HG02938 (cell line): Measurements from ENCODE around the gene COL23A1.

ENCODE experiments used
- ATAC-seq: cut with Tn5 transposase; IDR thresholded peaks from one replicate; pipeline ENCODE4 v1.9.1; 2021; ENCODE audit warnings: mild to moderate bottlenecking, moderate library complexity; ENCODE audit not compliant: unreplicated experiment

The COL23A1 gene

DNA sequence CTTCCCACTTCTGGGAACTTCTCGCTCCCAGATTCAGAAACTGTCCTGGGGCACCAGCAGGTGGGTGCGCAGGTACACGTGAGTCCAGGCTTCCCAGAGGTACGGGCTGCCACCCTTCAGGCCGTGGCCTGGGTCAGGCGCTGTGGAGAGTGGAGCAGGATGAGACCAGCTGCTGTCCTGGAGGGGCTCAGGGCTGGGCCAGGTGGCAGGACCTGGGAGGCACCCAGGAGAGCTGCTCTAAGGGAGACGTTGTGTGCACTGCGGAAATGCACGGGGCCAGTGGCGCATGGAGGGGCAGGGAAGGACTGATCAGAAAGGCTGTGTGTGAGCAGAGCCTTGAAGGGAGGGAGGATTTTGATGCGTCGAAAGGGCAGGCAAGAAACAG is 222.5 kb downstream of the COL23A1 start:
- ATAC-seq, result no peak

DNA sequence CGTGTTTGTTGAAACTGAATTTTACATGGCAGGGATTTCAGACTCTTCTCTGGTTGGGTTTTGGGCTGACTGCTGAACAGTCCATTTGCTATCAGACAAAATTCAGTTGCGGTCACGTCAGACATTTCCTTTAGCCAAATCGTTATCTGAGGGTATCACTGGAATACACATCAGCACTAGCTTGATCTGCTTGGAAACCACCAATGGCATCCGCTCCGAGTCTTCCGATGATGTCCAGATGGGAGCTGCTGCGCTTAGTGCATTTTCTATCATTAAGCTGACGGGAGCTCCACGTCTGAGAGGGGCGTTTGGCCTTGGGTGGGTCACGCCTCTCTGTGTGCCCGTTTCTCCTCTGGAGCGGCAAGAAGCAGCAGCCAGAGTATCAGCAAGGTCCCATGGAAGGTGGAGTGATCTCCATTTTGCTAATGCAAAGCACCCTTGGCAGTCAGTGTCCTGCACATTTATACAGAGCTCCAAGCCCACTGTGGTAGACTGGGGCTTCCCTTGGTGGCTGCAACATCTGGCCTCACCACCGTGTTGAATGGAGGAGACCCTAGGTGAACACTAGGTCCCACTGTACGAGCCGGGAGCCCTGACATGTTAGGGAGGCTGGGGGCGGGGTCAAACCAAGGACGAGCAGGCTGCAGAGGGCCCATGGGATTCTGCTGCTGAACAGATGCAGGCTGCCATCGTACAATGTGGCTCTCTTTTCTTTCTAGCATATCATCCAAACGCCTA is 223.0 kb downstream of the COL23A1 start:
- ATAC-seq, result no peak

DNA sequence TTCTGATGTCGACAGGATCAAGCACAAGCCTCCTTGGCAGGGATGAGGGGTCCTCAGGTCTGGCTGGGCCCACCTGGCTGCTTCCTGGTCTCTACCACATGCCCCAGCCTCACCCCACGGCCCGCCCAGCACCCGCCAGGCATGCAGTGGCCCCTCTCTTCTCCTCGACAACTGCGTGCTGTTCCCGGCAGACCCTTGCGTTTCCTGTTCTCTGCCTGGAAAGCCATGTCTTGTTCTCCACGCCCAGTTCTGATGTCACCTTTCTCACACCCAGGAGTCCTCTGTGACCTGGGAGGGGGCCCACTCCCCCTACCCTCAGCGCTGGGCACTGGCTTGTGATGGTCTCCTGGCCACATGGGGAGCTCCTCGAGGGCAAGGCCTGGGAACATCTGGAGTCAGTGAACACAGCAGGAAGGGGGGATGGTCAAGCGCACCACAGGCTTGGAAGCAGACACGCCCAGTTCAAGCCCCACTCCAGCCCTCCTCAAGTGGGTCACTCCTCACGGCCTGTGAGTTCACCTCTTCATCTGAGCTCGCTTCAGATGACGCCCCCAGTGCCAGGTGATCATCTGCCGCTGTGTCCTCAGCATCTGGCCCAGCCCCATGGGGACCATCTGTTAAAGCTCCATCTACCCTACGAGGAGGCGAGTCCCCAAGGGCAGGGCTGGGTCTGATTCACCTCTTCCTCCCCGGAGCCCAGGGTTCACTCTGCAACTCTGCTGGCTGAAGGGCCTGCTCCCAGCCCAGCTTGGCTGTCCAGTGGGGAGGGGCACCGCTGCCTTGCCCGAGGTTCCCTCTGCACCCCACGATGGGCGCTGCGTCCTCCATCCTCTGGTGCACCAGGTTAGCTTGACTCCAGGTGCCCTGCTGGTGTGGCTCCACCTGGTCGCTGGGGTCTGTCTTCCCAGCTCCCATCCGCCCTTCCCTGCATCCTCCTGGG is 224.4 kb downstream of the COL23A1 start:
- ATAC-seq, result no peak

DNA sequence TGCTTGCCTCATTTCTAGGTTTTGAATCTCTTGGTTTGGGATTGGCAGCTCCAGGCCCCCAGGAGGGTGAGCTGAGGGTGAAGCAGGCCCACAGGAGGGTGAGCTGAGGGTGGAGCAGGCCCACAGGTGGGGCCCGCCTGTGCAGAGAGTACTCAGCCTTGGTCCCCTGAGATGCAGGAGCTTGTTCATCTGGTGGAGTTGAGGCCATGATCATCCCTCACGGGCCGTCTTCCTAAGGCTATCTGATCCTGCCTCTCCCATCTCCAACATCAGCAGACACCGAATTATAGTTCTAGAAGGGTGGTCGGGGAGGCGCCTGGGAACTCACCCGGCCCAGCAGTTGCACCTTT is 225.9 kb downstream of the COL23A1 start:
- no peak for ATAC-seq

DNA sequence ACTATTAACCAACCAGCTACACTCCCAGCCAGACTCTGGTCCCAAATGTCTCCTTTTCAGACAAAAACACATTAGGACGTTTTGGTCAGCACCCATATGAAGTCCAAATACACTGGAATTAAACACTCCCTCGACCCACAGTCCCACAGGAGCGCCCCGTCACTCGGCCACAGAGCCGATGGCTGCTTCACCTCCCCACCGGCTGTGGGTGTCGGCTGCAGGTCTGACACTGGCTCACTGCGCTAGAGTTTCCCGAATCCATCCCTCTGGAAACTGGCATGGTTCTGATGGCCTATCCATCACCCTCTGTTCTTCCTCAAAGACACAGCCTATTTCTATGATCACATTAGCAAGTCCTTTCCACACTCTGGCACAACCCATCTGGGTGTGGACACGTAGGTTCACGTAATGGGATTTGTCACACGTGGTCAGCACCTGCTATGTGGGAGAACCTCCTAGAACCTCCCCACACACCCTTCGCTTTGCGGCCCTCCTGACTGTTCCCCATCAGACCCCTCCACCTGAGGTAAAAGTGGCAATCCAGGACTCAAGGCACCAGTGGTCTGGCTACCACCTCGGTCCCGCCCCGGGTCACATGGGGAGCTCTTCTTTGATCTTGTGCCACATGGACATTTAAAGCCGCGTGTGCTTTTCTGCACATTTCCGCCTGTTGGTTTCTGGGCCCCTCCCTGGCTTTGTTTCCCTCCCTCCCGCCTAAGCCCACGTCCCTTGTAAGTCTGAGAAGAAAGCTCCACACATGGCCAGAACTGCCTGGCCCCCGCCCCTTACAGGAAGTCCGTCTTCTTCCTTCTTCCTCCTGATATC is 226.5 kb downstream of the COL23A1 start:
- ATAC-seq, result no peak

DNA sequence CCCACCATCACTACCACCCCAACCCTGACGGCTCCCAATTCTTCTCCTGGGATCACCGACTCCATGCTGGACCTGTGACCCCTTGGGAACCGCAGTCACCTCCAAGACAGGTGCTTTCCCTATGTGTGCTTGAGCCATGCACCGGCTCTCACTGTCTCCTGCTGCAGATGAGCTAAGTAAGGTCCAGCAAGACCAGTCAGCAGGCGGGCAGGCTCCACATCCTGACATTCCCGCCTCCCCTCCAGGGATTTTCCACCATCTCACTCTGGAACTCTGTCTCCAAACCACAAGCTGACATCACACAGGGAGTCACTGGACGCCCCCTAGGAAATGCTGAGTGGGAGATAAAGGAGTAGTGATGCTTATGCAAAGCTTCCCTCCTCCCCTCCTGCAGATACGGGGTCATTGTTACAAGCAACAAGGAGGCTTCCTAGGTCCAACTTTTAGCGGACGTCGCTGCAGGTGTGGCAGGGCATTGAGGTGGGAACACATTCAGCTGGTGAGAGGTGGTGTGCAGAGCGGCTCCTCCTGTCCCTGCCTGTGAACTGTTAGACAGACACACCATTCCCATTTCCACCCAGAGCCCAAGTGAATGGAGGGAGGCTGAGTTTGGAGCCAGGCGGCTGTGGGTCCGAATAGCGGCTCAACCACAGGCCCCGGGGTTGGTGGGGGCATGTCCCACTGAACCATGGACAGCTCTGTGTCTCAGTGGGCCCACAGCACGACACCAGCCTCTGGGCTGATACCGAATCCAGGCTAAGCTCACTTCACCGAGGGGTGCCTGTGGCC is 228.3 kb downstream of the COL23A1 start:
- no peak for ATAC-seq

DNA sequence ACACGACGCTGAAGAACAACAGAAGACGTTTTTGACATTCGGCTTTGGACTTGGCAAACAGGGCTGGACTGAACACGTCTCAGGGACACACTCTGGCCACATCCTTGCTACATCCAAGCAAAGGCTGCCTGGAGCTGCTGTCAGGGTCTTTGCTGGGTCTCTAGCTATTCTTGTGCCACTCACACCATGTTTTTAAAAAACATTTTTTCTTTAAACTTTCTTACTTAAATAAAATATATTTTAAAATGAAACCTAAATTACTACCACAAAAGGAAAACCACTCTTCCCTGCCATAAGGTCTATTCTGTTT is 229.3 kb downstream of the COL23A1 start:
- ATAC-seq, result no peak

DNA sequence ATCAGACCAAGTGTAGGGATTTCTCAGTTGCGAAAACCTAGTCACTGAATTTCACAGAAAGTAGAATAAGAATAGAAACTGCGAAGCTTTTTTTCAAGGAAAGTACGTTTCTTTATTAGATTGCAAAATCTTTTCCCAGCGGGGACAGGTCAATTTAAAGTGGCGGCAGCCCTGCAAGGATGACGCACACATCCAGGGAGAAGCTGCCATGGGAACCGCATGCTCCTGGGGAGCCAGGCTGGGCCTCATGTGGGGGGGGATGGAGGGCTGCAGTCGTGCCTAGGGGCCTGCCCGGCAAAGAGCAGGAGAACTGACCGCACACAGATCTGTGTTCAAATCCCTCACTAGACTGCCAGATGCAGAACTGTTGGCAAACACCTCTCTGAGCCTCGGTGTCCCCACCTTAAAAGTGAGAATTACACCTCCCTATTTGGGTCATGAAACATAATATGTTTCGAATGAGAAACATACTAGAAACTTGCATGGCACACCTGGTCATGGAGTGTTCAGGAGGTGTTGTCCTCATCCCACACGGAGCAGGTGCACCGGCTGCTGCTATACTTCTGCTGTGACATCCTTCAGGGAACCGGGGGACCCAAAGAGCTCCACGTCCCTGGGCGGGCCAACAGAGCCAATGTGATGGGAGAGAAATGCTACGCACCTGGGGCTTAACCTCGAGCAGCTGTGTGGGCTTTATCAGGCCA is 229.8 kb downstream of the COL23A1 start:
- no peak for ATAC-seq

DNA sequence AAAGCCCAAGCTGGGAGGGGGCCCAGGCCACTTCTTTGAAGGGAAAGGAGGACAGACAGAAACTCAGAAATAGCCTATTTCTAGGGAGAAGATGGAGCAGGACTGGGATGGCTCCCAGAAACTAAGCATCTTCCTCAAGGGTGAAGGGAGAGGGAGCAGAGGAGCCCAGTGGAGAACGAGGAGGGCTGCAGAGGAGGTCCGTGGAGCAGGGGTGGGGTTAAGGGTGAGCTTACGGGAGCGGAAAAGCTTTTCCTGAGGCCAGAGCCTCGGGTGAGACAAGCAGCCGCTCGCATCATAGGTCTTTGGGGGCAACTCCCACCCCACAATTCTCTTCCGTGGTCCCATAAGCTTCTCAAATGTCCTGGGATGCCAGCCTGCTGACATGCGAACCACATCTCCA is 230.5 kb downstream of the COL23A1 start:
- ATAC-seq, result no peak

DNA sequence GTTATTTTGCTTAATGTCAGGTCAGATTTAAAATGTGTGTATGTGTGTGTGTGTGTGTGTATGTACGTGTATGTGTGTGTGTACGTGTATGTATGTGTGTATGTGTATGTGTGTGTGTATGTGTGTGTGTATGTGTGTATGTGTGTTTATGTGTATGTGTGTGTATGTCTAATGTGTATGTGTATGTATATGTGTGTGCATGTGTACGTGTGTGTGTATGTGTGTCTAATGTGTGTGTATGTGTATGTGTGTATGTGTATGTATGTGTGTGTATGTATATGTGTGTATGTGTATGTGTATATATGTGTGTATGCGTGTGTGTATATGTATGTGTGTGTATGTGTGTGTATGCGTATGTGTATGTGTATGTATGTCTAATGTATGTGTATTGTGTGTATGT is 232.5 kb downstream of the COL23A1 start:
- ATAC-seq, result no peak

DNA sequence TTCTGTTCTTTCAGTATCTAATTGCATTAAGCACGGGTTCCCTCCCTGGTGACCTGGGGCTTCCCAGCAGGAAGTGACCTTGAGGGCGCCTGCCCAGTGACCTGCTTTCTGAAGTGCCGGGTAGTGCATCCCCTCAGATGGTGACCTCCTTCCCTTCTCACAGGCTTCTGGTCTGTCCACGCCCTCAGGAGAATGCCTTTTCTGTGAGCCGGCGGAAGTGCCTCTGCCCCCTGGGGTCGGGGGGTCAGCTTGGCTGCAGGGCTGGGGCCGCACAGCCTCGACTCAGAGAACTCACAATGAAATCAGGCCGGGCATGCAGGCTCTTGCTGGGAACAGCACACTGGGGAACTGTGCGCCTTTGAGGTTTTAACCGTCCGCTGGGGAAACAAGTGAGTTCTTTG is 233.1 kb downstream of the COL23A1 start:
- no peak for ATAC-seq

DNA sequence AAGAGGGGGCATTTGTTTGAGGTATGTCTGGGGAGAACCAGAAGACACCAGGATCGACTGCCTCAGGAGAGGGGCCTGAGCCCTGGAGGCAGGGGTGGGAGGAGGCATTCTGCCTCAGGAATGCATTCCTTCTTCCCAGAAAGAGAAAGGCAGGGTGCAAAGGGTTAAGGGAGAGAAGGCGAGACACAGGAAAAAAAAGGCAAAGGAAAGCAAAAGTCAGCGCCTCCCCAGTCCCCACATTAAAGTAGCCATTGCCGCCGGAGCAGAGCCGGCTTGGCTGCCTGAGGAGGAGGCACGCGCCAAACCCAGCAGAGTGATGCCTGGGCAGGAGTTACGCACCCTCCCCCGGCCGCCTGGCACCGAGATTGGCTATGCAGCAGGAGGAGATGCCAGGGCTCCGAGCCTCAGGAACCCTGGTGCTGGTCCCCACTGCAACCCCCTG is 233.7 kb downstream of the COL23A1 start:
- ATAC-seq, result no peak

DNA sequence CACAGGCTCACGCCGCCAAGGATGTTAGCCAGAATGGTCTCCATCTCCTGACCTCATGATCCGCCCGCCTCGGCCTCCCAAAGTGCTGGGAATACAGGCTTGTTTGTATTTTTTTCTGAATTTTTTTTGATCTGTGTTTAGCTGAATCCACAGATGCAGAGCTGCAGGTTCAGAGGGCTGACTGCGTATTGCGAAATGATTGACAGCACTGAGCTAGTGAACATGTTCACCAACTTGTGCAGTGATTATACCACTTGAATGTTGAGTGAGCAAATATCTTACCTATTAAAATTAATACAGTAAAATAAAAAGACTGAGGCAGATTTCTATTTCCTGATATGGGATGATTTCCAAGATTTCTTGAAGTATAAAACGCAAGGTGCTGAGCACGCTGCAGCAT is 234.5 kb downstream of the COL23A1 start:
- no peak for ATAC-seq

DNA sequence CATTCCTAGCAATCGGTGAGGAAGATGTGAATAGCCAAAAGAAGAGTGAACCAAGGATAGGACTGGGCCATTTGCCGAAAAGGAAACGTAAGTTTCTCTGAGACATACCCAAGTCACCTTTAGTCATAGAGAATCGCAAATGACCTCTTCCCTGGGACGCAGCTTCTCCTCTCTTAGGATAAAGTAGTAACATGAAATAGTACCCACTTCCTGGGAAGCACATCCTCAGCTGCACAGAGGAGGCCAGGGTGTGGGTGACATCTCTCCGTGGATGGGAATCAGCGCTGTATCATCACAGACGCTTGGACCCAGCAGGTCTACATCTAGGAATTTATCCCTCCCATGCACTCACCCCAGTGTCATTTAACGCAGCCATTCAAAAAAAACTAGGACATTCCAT is 236.7 kb downstream of the COL23A1 start:
- ATAC-seq, result no peak

DNA sequence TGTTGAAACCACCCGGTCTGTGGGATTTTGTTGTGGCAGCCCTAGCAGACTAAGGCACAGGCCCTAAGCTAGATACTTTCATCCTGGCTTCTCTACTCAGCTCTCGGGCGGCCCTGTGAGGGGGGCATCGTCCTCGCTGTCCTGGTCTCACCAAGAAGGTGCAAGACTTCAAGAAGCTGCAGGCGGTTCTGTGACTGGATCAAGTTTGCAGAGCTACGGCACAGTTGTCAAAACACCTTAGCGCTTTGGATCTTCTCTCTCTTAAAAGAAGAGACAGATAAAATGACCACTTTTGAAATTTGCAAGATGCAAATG is 238.2 kb downstream of the COL23A1 start:
- no peak for ATAC-seq

DNA sequence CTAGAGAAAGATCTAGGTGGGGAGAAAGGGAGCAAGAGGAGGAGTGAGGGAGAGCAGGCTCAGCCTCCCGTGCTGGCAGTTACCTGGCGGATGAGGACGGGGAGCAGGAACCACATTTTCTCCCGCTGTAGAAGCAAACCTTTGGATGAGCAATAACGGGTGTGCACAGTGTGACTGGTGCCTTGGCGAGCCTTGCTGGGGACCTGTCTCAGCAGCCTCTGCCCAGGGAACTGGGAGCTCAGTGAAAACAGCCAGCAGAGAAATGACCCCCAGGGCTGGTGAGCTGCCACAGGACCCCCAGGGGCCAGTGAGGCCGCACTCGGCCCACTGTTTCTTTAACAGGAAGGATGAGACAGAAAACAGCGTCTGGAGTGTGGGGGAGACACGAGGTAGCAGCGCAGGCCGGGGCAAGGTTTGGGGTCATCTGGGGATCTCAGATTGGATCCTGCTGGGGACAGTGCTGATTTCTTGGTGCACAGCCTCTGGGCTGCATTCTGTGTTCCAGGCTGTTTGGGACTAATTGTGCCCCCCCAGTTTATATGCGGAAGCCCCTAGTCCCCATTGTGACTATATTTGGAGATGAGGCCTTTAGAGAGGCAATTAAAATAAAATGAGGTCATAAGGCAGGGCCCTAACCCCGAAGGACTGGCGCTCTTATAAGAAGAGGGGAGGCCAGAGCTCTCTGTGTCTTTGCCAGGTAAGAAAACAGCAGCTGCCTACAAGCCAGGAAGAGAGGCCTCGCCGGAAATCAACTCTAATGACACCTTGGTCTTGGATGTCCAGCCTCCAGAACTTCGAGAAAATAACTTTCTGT is 238.8 kb downstream of the COL23A1 start:
- ATAC-seq, result no peak

DNA sequence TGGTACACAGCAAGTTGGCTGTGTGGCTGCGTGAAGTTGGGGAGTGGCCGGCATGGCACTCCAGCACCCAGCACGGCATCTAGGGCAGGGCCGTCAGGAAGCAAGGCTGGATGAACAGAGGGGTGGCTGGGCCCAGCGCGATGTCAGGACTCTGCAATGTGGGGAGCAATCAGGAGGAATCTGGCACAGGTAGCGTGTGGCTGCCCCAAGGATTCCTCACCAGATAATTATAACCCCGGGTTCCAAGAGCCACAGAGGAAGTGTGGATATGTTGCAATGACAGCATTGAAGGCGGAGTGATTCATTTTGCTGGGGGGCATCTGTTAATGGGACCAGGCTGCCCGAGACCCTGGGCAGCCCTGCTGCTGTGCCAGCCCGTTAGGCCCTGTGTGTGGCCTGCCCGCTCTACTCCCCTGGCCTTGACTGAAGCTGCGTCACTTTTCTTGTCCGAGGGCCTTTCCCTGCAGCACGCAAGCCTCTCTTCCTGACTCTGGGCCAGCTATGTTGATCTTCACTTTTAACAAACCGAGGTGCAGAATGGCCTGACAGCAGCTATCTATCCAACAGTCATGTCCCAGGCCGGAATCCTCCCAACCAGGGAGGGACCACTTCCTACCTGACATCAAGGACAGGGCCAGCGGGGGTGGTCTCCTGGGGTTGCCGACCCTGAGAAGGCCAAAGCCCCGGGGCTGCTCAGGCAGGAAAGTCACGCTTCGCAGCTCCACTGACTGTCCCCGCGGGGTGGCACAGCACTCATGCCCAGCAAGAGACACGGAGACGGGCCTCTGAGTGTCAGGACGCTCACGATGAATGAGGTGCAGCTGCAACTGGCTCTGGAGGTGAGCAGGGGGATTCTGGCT is 239.6 kb downstream of the COL23A1 start:
- ATAC-seq, result no peak

DNA sequence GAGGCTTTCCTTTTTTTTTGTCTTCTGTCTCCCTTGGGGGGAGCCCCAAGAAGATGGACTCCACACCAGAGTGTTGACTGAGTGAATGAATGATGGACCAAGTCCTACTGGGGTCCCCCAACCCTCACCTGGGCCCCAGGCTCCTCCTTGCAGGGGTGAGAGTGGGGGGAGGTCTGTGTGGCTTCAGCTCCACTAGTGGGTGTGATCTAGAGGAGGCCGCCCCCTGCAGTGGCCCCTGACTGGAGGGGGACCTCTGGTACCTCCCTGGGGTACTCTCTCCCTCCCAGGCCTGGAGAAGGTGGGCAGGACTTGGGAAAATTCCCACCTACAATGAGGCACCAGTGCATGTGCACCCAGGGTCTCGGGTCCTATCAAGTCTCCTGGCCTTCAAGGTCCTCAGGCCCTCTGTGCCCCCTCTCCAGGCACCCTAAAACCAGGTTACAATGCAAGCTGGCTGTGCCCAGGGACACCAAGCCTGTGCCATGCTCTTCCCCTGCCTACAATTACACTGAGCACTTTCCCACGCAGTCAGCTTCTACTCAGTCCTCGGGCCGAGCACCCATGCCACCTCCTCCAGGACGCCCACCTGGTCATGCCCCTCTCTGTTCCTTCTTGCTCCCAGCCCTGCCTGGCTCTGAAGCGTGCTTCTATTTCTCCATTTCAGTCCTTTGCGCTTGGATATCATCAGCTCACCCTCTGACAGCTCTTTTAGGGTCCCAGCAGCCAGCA is 240.4 kb downstream of the COL23A1 start:
- no peak for ATAC-seq
